ENCODE results near the gene SMPD3. TPM values are rescaled to one million over a fixed set of nuclear protein-coding genes. Genes with fewer than 3 reads are reported as not detected.
"Not testable (repeated sequence)": the region's sequence is repeated elsewhere in the genome, so short reads cannot be mapped to it uniquely, and the experiment has no call there.

SMPD3 gene
- total RNA-seq, result under 0.01 and 0.38 TPM in 2 replicates

DNA sequence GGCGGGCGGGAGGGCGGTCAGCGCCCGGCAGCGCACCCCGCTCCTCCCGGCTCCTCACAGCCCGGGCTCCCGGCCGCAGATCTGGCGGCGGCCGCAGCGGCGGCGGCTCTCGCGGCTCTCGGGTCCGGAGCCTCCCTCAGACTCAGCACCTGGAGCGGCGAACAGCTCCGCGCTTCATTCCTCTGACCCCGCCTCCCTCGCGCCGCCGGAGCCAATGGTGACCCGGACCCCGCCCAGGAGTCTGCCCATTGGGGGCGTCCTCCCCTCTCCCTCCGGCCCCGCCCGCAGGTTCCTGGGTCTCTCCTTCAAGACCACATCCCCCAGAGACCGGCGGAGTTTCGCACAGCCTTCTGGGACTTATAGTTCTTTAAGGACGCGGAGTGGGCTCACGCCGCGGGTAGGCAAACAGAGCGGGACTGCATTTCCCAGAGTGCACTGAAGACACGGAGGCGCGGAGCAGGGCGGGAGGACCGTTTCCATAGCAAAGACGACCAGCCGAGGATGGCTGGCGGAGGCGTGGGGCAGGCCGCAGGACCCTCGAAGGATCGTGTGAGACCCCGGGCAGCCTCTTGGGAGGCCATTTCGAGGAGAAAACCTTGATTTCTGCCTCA, at the start of gene SMPD3:
Gene SMPD3, minus strand, starts transcription at position 149 of the 611 bp plus-strand sequence. CDS start 76,327 bp downstream, outside the sequence.
- Histone ChIP-seq H3K36me3 (ENCODE audit: control insufficient read depth, insufficient read depth, low read length) (no peaks in the 10 kb centered on the region), H3K4me3 (ENCODE audit: low read depth, low read length) (peak within 1 kb of the TSS; percentile 52), H3K27me3 (ENCODE audit: control insufficient read depth, insufficient read depth, low read length) (peaks cover 27% of the 10 kb centered on the region)
- peak; percentile 98 for DNase-seq (ENCODE audit: low read depth)
- TF ChIP-seq, protein P1, sequence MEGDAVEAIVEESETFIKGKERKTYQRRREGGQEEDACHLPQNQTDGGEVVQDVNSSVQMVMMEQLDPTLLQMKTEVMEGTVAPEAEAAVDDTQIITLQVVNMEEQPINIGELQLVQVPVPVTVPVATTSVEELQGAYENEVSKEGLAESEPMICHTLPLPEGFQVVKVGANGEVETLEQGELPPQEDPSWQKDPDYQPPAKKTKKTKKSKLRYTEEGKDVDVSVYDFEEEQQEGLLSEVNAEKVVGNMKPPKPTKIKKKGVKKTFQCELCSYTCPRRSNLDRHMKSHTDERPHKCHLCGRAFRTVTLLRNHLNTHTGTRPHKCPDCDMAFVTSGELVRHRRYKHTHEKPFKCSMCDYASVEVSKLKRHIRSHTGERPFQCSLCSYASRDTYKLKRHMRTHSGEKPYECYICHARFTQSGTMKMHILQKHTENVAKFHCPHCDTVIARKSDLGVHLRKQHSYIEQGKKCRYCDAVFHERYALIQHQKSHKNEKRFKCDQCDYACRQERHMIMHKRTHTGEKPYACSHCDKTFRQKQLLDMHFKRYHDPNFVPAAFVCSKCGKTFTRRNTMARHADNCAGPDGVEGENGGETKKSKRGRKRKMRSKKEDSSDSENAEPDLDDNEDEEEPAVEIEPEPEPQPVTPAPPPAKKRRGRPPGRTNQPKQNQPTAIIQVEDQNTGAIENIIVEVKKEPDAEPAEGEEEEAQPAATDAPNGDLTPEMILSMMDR (IDR thresholded peaks at IDR 0.05; ENCODE audit: insufficient read depth, low read length, poor library complexity, severe bottlenecking), result no peak

DNA sequence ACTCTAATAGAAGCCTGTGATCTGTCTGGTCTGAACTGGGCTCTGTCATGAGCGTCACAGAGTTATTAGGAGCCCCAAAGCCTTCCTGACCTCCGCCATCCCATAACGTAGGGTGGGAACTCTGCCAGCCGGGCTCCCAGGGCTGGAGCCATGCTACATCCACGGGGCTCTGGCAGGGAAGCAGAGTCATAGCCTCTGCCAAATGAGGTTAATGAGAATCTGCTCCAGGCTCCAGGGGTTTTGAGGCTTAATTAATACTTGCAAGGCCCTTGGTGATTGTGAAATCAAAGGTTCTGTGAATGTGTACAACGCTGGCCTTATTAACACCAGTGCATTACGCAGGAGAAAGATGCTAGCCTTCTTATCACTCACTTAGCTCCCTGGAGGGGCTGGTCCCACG, 48.4 kb upstream of the SMPD3 start:
- H3K4me3 ChIP-seq (ENCODE audit: low read depth, low read length), result no peak overlapping the region
- TF ChIP-seq, protein P1 (IDR thresholded peaks at IDR 0.05; ENCODE audit: insufficient read depth, low read length, poor library complexity, severe bottlenecking), result no peak
- no peaks in the 10 kb centered on the region for H3K36me3 ChIP-seq (ENCODE audit: control insufficient read depth, insufficient read depth, low read length)
- DNase-seq (ENCODE audit: low read depth), result no peak
- H3K27me3 ChIP-seq (ENCODE audit: control insufficient read depth, insufficient read depth, low read length), result no peaks in the 10 kb centered on the region

DNA sequence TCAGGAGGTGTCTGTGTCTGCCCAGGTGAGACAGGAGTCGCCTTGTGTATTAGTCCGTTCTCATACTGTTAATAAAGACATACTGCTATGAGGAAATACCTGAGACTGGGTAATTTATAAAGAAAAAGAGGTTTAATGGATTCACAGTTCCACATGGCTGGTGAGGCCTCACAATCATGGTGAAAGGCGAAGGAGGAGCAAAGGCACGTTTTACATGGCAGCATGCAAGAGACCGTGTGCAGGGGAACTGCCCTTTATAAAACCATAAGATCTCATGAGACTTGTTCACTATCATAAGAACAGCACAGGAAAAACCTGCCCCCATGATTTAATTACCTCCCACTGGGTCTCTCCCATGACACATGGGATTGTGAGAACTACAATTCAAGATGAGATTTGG, 46.0 kb upstream of the SMPD3 start:
- H3K36me3 ChIP-seq (ENCODE audit: control insufficient read depth, insufficient read depth, low read length); H3K27me3 ChIP-seq (ENCODE audit: control insufficient read depth, insufficient read depth, low read length); DNase-seq (ENCODE audit: low read depth); H3K4me3 ChIP-seq (ENCODE audit: low read depth, low read length): not testable (repeated sequence)

DNA sequence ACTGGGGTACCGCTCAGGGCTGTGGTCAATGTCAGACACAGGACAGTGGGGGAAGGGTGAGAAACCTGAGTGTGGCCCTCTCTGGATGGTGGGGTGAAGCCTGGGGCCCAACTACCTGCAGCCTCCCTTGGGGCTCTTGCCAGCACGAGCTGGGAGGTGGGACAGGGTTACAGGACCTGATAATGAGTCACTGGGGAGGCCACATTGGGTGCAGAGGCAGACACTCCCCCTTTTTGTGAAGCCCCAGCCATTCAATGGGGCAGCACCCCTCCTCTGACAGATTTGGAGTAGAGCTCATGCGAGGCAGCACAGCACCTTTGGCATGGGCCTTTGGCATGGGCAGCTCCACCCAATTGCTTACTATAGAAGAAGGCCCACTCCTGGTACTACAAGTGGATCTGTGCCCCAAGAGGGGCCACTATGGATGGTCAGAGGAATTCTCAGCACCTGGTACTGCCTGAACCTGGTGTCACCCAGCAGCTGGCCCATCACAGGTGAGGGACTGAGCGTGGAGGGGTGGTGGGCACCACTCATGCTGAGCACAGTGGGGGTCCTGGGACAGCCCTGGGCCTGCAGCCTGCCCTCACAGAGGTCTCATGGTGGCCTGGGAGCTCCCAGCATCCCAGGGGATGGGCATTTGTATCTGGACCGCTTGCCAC, 45.2 kb upstream of the SMPD3 start:
- DNase-seq (ENCODE audit: low read depth), result no peak
- TF ChIP-seq, protein P1 (IDR thresholded peaks at IDR 0.05; ENCODE audit: insufficient read depth, low read length, poor library complexity, severe bottlenecking), result no peak
- Histone ChIP-seq H3K36me3 (ENCODE audit: control insufficient read depth, insufficient read depth, low read length) (no peaks in the 10 kb centered on the region), H3K27me3 (ENCODE audit: control insufficient read depth, insufficient read depth, low read length) (no peaks in the 10 kb centered on the region), H3K4me3 (ENCODE audit: low read depth, low read length) (no peak overlapping the region)

DNA sequence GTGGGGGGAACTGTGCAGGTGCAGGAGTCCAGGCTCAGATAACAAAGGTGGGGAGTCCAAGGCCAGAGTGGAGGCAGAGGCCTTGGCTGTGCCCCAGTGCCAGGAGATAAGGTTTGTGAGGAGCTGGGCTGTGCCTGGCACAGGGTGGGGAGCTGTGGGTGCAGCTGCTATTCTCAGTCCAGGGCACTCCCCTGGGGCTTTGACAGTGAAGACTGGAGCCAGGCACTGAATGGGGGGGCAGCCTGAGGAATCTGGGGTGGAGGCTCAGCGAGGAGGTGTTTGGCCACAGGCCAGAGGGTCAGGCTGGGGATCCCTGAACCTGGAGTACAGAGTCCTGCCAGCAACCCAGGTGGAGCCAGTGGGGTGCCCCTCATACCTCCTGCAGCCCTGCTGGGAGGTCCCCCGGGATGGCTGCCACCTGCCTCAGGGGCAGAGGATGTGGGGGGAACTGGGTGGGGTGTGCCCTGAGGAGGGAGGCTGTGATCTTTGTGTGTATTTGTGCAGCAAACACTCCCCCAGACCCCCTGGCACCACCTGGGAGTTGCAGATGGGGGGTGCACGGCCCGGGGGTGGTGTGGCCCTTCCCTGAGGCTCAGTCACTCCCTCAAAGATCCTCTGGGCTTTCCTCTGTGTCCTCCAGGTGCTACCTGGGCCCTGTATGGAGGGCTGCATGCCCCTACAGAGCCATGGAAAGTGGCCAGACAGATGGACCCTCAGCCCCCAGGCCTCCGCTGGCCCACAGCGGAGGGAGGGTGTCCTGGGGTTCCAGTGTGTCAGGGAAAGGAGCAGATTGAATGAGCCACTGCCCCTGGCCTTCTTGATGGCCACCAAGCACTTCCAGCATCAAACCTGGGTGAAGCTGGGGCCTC, 44.5 kb upstream of the SMPD3 start:
- no peak for DNase-seq (ENCODE audit: low read depth)
- Histone ChIP-seq H3K4me3 (ENCODE audit: low read depth, low read length) (no peak overlapping the region), H3K27me3 (ENCODE audit: control insufficient read depth, insufficient read depth, low read length) (no peaks in the 10 kb centered on the region), H3K36me3 (ENCODE audit: control insufficient read depth, insufficient read depth, low read length) (no peaks in the 10 kb centered on the region)
- TF ChIP-seq, protein P1 (IDR thresholded peaks at IDR 0.05; ENCODE audit: insufficient read depth, low read length, poor library complexity, severe bottlenecking), result no peak

DNA sequence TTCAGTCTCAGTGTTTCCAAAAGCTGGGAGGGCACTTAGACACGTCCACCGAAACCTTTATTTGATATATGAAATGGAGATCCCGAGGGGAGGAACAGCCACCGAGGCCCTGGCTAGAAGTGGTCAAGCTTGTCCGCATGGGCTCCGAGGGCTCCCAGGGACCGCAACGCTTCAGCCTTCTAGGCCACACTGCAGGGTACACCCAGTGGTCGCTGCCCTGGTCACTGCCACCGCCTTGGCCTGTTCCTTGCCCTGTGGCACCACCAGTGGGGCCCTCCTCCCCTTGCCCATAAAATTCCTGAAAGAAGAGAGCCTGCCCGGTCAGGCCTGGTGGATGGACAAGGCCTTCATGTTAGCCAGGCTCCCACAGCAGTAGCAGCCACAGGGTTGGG, 43.8 kb upstream of the SMPD3 start:
- H3K27me3 ChIP-seq (ENCODE audit: control insufficient read depth, insufficient read depth, low read length), result no peaks in the 10 kb centered on the region
- no peak overlapping the region for H3K4me3 ChIP-seq (ENCODE audit: low read depth, low read length)
- TF ChIP-seq, protein P1 (IDR thresholded peaks at IDR 0.05; ENCODE audit: insufficient read depth, low read length, poor library complexity, severe bottlenecking), result no peak
- H3K36me3 ChIP-seq (ENCODE audit: control insufficient read depth, insufficient read depth, low read length), result no peaks in the 10 kb centered on the region
- no peak for DNase-seq (ENCODE audit: low read depth)

Data from kidney epithelial cell (primary cell).